Measurements from ENCODE around the gene MTFR1L. TPM values are rescaled to one million over a fixed set of nuclear protein-coding genes. Genes with fewer than 3 reads are reported as not detected.

Gene MTFR1L
- total RNA-seq, 1 experiment from 2014 or later, result 31.7 TPM

GRCh38 chr1:25807480-25808390, 12.0 kb upstream of the MTFR1L start:
- DNase-seq (ENCODE audit: low spot score), result no peak

- DNase-seq (ENCODE audit: low spot score), result no peak
These were observed 11.1 kb upstream of the MTFR1L start for GRCh38 chr1:25808481-25809244.

- DNase-seq (ENCODE audit: low spot score), result no peak
These were observed 10.3 kb upstream of the MTFR1L start for GRCh38 chr1:25809283-25809926.

GRCh38 chr1:25809929-25810328, 9.8 kb upstream of the MTFR1L start:
- DNase-seq (ENCODE audit: low spot score), result no peak

- DNase-seq (ENCODE audit: low spot score), result no peak
These were observed 9.1 kb upstream of the MTFR1L start for GRCh38 chr1:25810341-25811299.

GRCh38 chr1:25811384-25812082, 8.2 kb upstream of the MTFR1L start:
- no peak for DNase-seq (ENCODE audit: low spot score)

- no peak for DNase-seq (ENCODE audit: low spot score)
These were observed 6.6 kb upstream of the MTFR1L start for GRCh38 chr1:25813071-25813733.

- DNase-seq (ENCODE audit: low spot score), result no peak
These were observed 5.9 kb upstream of the MTFR1L start for GRCh38 chr1:25813734-25814471.

GRCh38 chr1:25814549-25815087, 5.1 kb upstream of the MTFR1L start:
- no peak for DNase-seq (ENCODE audit: low spot score)

GRCh38 chr1:25815208-25816111, 4.3 kb upstream of the MTFR1L start:
- DNase-seq (ENCODE audit: low spot score), result no peak

GRCh38 chr1:25816112-25816718, 3.5 kb upstream of the MTFR1L start:
- no peak for DNase-seq (ENCODE audit: low spot score)

- no peak for DNase-seq (ENCODE audit: low spot score)
These were observed 1.8 kb upstream of the MTFR1L start for GRCh38 chr1:25817840-25818501.

- DNase-seq (ENCODE audit: low spot score), result no peak
These were observed 1.2 kb upstream of the MTFR1L start for GRCh38 chr1:25818569-25818968.

- DNase-seq (ENCODE audit: low spot score), result no peak
These were observed 725 bp downstream of the MTFR1L start for GRCh38 chr1:25820247-25821111.

GRCh38 chr1:25821112-25821476, 1.3 kb downstream of the MTFR1L start:
- DNase-seq (ENCODE audit: low spot score), result no peak

- no peak for DNase-seq (ENCODE audit: low spot score)
These were observed 1.9 kb downstream of the MTFR1L start for GRCh38 chr1:25821630-25822091.
